AG04450 (cell line): ENCODE measurements around the gene TLDC2. TPM values are rescaled to one million over a fixed set of nuclear protein-coding genes. Genes with fewer than 3 reads are reported as not detected.

ENCODE experiments used
- CTCF ChIA-PET: fragments of 300-600, 350-600 bp; formaldehyde crosslinking; extraction: SDS; loops from one replicate; lab custom pipeline; 2022; ENCODE audit warnings: antibody characterized with exemption, inconsistent platforms; lab: Charles Lee
- POLR2A ChIA-PET: fragments of 350-600 bp; formaldehyde crosslinking; extraction: SDS; loops from one replicate; lab custom pipeline; 2021; ENCODE audit warnings: antibody characterized with exemption, inconsistent platforms; lab: Yijun Ruan, JAX
- DNase-seq: peaks from one replicate; pipeline ENCODE4 v3.0.0-alpha.2; 2011; ENCODE audit warnings: low read depth, low spot score
- H3K27ac ChIP-seq: one replicate; pipeline ENCODE4 v1.5.1; 2012; ENCODE audit warnings: low read depth, low read length, control low read depth
- H3K27me3 ChIP-seq: one replicate; pipeline ENCODE4 v1.6.0; 2012; ENCODE audit warnings: low read length; ENCODE audit not compliant: control insufficient read depth, insufficient read depth
- H3K4me3 ChIP-seq: 2 replicates; pipeline ENCODE4 v1.5.1; 2011; ENCODE audit warnings: mild to moderate bottlenecking, low read depth, low read length, control low read depth
- H3K9me3 ChIP-seq: 2 replicates; pipeline ENCODE4 v1.5.1; 2012; ENCODE audit warnings: low read length; ENCODE audit not compliant: control insufficient read depth, insufficient read depth
- CTCF ChIP-seq: IDR thresholded peaks from 2 replicates; pipeline ENCODE4 v1.5.1; 2011; ENCODE audit warnings: low read depth, low read length, control low read depth, inconsistent platforms
- polyA plus RNA-seq: library from polyadenylated mRNA; depleted of rRNA; stranded (reverse); fragments of >200 nt; gene quantifications from 2 replicates; pipeline ENCODE4 v1.2.3, GENCODE V29; 2011

TLDC2 gene
- polyA plus RNA-seq, 1 experiment, result 0.57 TPM

DNA sequence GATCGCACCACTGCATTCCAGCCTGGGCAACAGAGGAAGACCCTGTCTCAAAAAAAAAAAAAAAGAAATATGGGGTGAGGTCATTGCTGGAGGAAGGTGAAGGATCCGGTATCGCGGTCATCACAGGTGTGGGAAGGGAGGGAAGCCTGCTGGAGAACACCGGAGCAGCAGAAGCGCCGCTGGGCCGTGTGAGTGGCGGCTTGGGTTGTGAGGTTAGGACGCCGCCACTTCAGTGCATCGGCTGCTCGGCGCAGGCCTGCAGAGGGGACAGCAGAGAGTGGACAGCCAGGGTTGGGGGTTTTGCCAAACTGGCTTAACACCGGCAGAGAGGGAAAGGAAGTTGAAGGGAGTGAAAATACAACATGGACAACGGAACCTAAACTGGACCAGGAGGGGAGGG, 5.4 kb downstream of the TLDC2 start:
- H3K4me3 ChIP-seq, result no peak overlapping the region
- no peak overlapping the region for H3K27ac ChIP-seq
- DNase-seq, result no peak
- H3K9me3 ChIP-seq, result no peaks in the 10 kb centered on the region
- ChIA-PET POLR2A (no interaction called here), CTCF (interaction anchor here (1.3 to 1.4 kb wide), 2 partner anchors 107 to 681 kb away, joined by 3 to 4 read pairs; no protein-coding TSS in a partner anchor)
- no peak for TF ChIP-seq CTCF
- peaks cover 15% of the 10 kb centered on the region for H3K27me3 ChIP-seq

GRCh38 chr20:36881888-36882287, 6.0 kb downstream of the TLDC2 start:
- ChIA-PET POLR2A (no interaction called here), CTCF (interaction anchor here (1.3 to 1.6 kb wide), 3 partner anchors 108 to 682 kb away, joined by 3 to 22 read pairs (median 4); no protein-coding TSS in a partner anchor)
- H3K4me3 ChIP-seq, result no peak overlapping the region
- H3K27me3 ChIP-seq, result peaks cover 15% of the 10 kb centered on the region
- no peak overlapping the region for H3K27ac ChIP-seq
- no peaks in the 10 kb centered on the region for H3K9me3 ChIP-seq
- DNase-seq, result no peak
- no peak for TF ChIP-seq CTCF

- ChIA-PET POLR2A (no interaction called here), CTCF (interaction anchor here (0.5 to 1.0 kb wide), 3 partner anchors 14 to 275 kb away, joined by 3 to 5 read pairs (median 5); no protein-coding TSS in a partner anchor)
- Histone ChIP-seq H3K9me3 (no peaks in the 10 kb centered on the region), H3K27me3 (peaks cover 8% of the 10 kb centered on the region), H3K4me3 (no peak overlapping the region), H3K27ac (no peak overlapping the region)
- TF ChIP-seq CTCF, result no peak
- DNase-seq, result no peak
Measured at GRCh38 chr20:36883977-36884535, 8.1 kb downstream of the TLDC2 start.

GRCh38 chr20:36885356-36885755, 9.4 kb downstream of the TLDC2 start:
- Histone ChIP-seq H3K27me3 (peaks cover 4% of the 10 kb centered on the region), H3K9me3 (no peaks in the 10 kb centered on the region), H3K4me3 (no peak overlapping the region), H3K27ac (no peak overlapping the region)
- no peak for TF ChIP-seq CTCF
- DNase-seq, result no peak
- ChIA-PET POLR2A (interaction anchor here (0.6 kb wide), 1 partner anchor 29 kb away, joined by 4 read pairs; no protein-coding TSS in a partner anchor), CTCF (interaction anchor here (0.6 to 1.9 kb wide), 5 partner anchors 12 to 130 kb away, joined by 3 to 7 read pairs (median 5); no protein-coding TSS in a partner anchor)
